ENCODE results near the gene MASTL.

MASTL gene

GRCh38 chr10:27138277-27138676 is 16.9 kb upstream of the MASTL start:
- TF ChIP-seq EZH2 (IDR thresholded peaks at IDR 0.05; ENCODE audit: borderline replicate concordance, low read depth, low read length, severe bottlenecking) (no peak), CTCF (IDR thresholded peaks at IDR 0.05; ENCODE audit: borderline replicate concordance, extremely low read depth, low read length, poor library complexity, severe bottlenecking) (no peak)
- peaks cover 13% of the 10 kb centered on the region; the same call in 1 of the 2 replicates for H3K79me2 ChIP-seq (ENCODE audit: insufficient read depth, low read length)
- no peak overlapping the region for H3K9ac ChIP-seq (ENCODE audit: low read depth, low read length)
- ATAC-seq (ENCODE audit: insufficient read depth, low read depth), result no peak
- no peaks in the 10 kb centered on the region; the same call in 1 of the 2 replicates for H4K20me1 ChIP-seq (ENCODE audit: insufficient read depth, low read length)
- no peak for DNase-seq
- H3K9me3 ChIP-seq (ENCODE audit: insufficient read depth, low read length, severe bottlenecking), result no peaks in the 10 kb centered on the region
- H3K27ac ChIP-seq (ENCODE audit: low read length), result no peak overlapping the region
- no peaks in the 10 kb centered on the region for H3K27me3 ChIP-seq (ENCODE audit: insufficient read depth, low read length, poor library complexity)
- H3K4me3 ChIP-seq (ENCODE audit: low read depth in 1 of 2, low read length in 2 of 2), result no peak overlapping the region; a peak in 1 of 4 replicates
- no peak overlapping the region for H3K4me2 ChIP-seq (ENCODE audit: insufficient read depth, low read length)
- H3K36me3 ChIP-seq (ENCODE audit: insufficient read depth, low read length), result peaks cover 85% of the 10 kb centered on the region
- H3K4me1 ChIP-seq (ENCODE audit: insufficient read depth, low read length), result no peaks in the 10 kb centered on the region
- H2AFZ ChIP-seq (ENCODE audit: low read depth, low read length), result no peak overlapping the region

- no peak for TF ChIP-seq CTCF (IDR thresholded peaks at IDR 0.05; ENCODE audit: borderline replicate concordance, extremely low read depth, low read length, poor library complexity, severe bottlenecking)
- TF ChIP-seq EZH2 (IDR thresholded peaks at IDR 0.05; ENCODE audit: borderline replicate concordance, low read depth, low read length, severe bottlenecking), result no peak
- Histone ChIP-seq H3K79me2 (ENCODE audit: insufficient read depth, low read length) (peaks cover 64% of the 10 kb centered on the region), H3K27me3 (ENCODE audit: insufficient read depth, low read length, poor library complexity) (no peaks in the 10 kb centered on the region), H3K4me2 (ENCODE audit: insufficient read depth, low read length) (no peak overlapping the region), H3K4me1 (ENCODE audit: insufficient read depth, low read length) (peaks cover 5% of the 10 kb centered on the region; the same call in 1 of the 2 replicates), H3K9ac (ENCODE audit: low read depth, low read length) (no peak overlapping the region), H2AFZ (ENCODE audit: low read depth, low read length) (no peak overlapping the region), H3K9me3 (ENCODE audit: insufficient read depth, low read length, severe bottlenecking) (no peaks in the 10 kb centered on the region), H4K20me1 (ENCODE audit: insufficient read depth, low read length) (peaks cover 27% of the 10 kb centered on the region), H3K36me3 (ENCODE audit: insufficient read depth, low read length) (peaks cover 90% of the 10 kb centered on the region), H3K27ac (ENCODE audit: low read length) (no peak overlapping the region), H3K4me3 (ENCODE audit: low read depth in 1 of 2, low read length in 2 of 2) (no peak overlapping the region)
- DNase-seq, result no peak
- ATAC-seq (ENCODE audit: insufficient read depth, low read depth), result no peak
These were observed 11.5 kb upstream of the MASTL start for GRCh38 chr10:27143686-27144085.

GRCh38 chr10:27145937-27146336 is 9.2 kb upstream of the MASTL start:
- no peak for DNase-seq
- no peak overlapping the region for H3K9ac ChIP-seq (ENCODE audit: low read depth, low read length)
- no peak for ATAC-seq (ENCODE audit: insufficient read depth, low read depth)
- no peak overlapping the region for H3K4me2 ChIP-seq (ENCODE audit: insufficient read depth, low read length)
- H3K4me1 ChIP-seq (ENCODE audit: insufficient read depth, low read length), result peaks cover 14% of the 10 kb centered on the region
- TF ChIP-seq CTCF (IDR thresholded peaks at IDR 0.05; ENCODE audit: borderline replicate concordance, extremely low read depth, low read length, poor library complexity, severe bottlenecking), result no peak
- TF ChIP-seq EZH2 (IDR thresholded peaks at IDR 0.05; ENCODE audit: borderline replicate concordance, low read depth, low read length, severe bottlenecking), result no peak
- peaks cover 44% of the 10 kb centered on the region for H4K20me1 ChIP-seq (ENCODE audit: insufficient read depth, low read length)
- H3K36me3 ChIP-seq (ENCODE audit: insufficient read depth, low read length), result peaks cover 86% of the 10 kb centered on the region
- H3K27me3 ChIP-seq (ENCODE audit: insufficient read depth, low read length, poor library complexity), result no peaks in the 10 kb centered on the region
- H3K27ac ChIP-seq (ENCODE audit: low read length), result no peak overlapping the region
- no peak overlapping the region for H2AFZ ChIP-seq (ENCODE audit: low read depth, low read length)
- peaks cover 84% of the 10 kb centered on the region for H3K79me2 ChIP-seq (ENCODE audit: insufficient read depth, low read length)
- no peaks in the 10 kb centered on the region for H3K9me3 ChIP-seq (ENCODE audit: insufficient read depth, low read length, severe bottlenecking)
- H3K4me3 ChIP-seq (ENCODE audit: low read depth in 1 of 2, low read length in 2 of 2), result no peak overlapping the region

GRCh38 chr10:27147701-27148100 is 7.5 kb upstream of the MASTL start:
- Histone ChIP-seq H3K79me2 (ENCODE audit: insufficient read depth, low read length) (peaks cover 92% of the 10 kb centered on the region), H3K27ac (ENCODE audit: low read length) (no peak overlapping the region), H3K4me3 (ENCODE audit: low read depth in 1 of 2, low read length in 2 of 2) (no peak overlapping the region; a peak in 1 of 4 replicates), H3K9me3 (ENCODE audit: insufficient read depth, low read length, severe bottlenecking) (no peaks in the 10 kb centered on the region), H3K27me3 (ENCODE audit: insufficient read depth, low read length, poor library complexity) (no peaks in the 10 kb centered on the region), H3K36me3 (ENCODE audit: insufficient read depth, low read length) (peaks cover 73% of the 10 kb centered on the region), H3K4me2 (ENCODE audit: insufficient read depth, low read length) (no peak overlapping the region; the same call in 1 of the 2 replicates), H4K20me1 (ENCODE audit: insufficient read depth, low read length) (peaks cover 56% of the 10 kb centered on the region), H3K9ac (ENCODE audit: low read depth, low read length) (no peak overlapping the region), H2AFZ (ENCODE audit: low read depth, low read length) (no peak overlapping the region), H3K4me1 (ENCODE audit: insufficient read depth, low read length) (peaks cover 29% of the 10 kb centered on the region)
- ATAC-seq (ENCODE audit: insufficient read depth, low read depth) (peak; percentile 48; the same call in 1 of the 3 replicates), DNase-seq (no peak)
- TF ChIP-seq EZH2 (IDR thresholded peaks at IDR 0.05; ENCODE audit: borderline replicate concordance, low read depth, low read length, severe bottlenecking) (no peak), CTCF (IDR thresholded peaks at IDR 0.05; ENCODE audit: borderline replicate concordance, extremely low read depth, low read length, poor library complexity, severe bottlenecking) (no peak)
